ENCODE measurements around the gene ZBED6. TPM values are rescaled to one million over a fixed set of nuclear protein-coding genes. Genes with fewer than 3 reads are reported as not detected.

Gene ZBED6
- total RNA-seq, 1 experiment from 2014 or later = 13.1 TPM

GRCh38 chr1:203763505-203763904 lies 31.9 kb upstream of the ZBED6 start:
- no peaks in the 10 kb centered on the region for H3K79me1 ChIP-seq (ENCODE audit: insufficient read depth, low read depth, low read length, poor library complexity, severe bottlenecking)
- H3K4me1 ChIP-seq (ENCODE audit: insufficient read depth, low read length) = no peaks in the 10 kb centered on the region
- no peaks in the 10 kb centered on the region for H3K79me2 ChIP-seq (ENCODE audit: insufficient read depth, low read length)
- no peak overlapping the region for H2BK120ac ChIP-seq (ENCODE audit: low read depth, low read length, poor library complexity, severe bottlenecking)
- H3T11ph ChIP-seq (ENCODE audit: low read length) = no peak overlapping the region
- H4K8ac ChIP-seq (replicated peaks; ENCODE audit: insufficient read length, low read depth, low read length) = no peak overlapping the region
- no peaks in the 10 kb centered on the region for H4K20me1 ChIP-seq (ENCODE audit: control insufficient read depth, insufficient read depth, insufficient read length)
- H3K27me3 Mint-ChIP-seq (ENCODE audit: low read depth) = no peaks in the 10 kb centered on the region
- H3K36me3 Mint-ChIP-seq (ENCODE audit: insufficient read depth in 1 of 3, low read depth in 3 of 3) = no peaks in the 10 kb centered on the region
- H2BK5ac ChIP-seq (ENCODE audit: insufficient read length, low read length) = no peak overlapping the region
- H3K56ac ChIP-seq (ENCODE audit: insufficient read length, low read depth, low read length) = no peak overlapping the region
- no peak overlapping the region for H3K18ac ChIP-seq (ENCODE audit: insufficient read length, low read depth, low read length)
- no peak for TF ChIP-seq CTCF (conservative IDR thresholded peaks at IDR 0.05)
- H3K27ac ChIP-seq (ENCODE audit: insufficient read length, low read depth, low read length) = no peak overlapping the region
- no peak overlapping the region for H4K91ac ChIP-seq (ENCODE audit: insufficient read length, low read depth, low read length)
- no peak overlapping the region for H4K5ac ChIP-seq (ENCODE audit: insufficient read length, low read depth, low read length)
- H3K23ac ChIP-seq (ENCODE audit: insufficient read length, low read depth, low read length) = no peak overlapping the region
- no peak overlapping the region for H3K4me2 ChIP-seq (ENCODE audit: insufficient read depth, insufficient read length, low read length)
- no peaks in the 10 kb centered on the region for H3K27me3 ChIP-seq (ENCODE audit: insufficient read depth, low read length)
- no peak overlapping the region for H2BK20ac ChIP-seq (ENCODE audit: low read depth, low read length, poor library complexity, severe bottlenecking)
- no peak for DNase-seq
- H3K27ac Mint-ChIP-seq = peak overlapping the region in 1 of 3 experiments; percentile 75; a peak in 1 of 7 replicates
- no peak overlapping the region for H2AFZ ChIP-seq (ENCODE audit: low read length)
- no peak overlapping the region for H3K4me3 Mint-ChIP-seq
- H3K4ac ChIP-seq (ENCODE audit: low read depth, low read length) = no peak overlapping the region
- no peak overlapping the region for H2BK12ac ChIP-seq (ENCODE audit: insufficient read length, low read depth, low read length)
- peaks cover 0 to 2% of the 10 kb centered on the region in 2 experiments; a peak in 1 of 4 replicates for H3K4me1 Mint-ChIP-seq
- no peak overlapping the region for H2BK15ac ChIP-seq (ENCODE audit: low read depth, low read length)
- H3K14ac ChIP-seq (ENCODE audit: insufficient read depth, low read length) = no peak overlapping the region
- H2AK5ac ChIP-seq (ENCODE audit: insufficient read length, low read length) = no peak overlapping the region
- H3K9me3 ChIP-seq (ENCODE audit: control insufficient read depth, low read depth, low read length) = no peaks in the 10 kb centered on the region
- no peak overlapping the region for H3K9ac ChIP-seq (ENCODE audit: extremely low read depth, insufficient read length, low read length)
- no peaks in the 10 kb centered on the region for H3K9me3 Mint-ChIP-seq
- WGBS (ENCODE audit: extremely low coverage, insufficient read length, low lambda C conversion rate) = no CpG with 5 or more reads among the region's 1 CpG
- H3K23me2 ChIP-seq (ENCODE audit: insufficient read length, low read depth, low read length, poor library complexity, severe bottlenecking) = no peaks in the 10 kb centered on the region

All from H9 (cell line).